ENCODE results near the gene GUCD1.
"Not testable (repeated sequence)": the region's sequence is repeated elsewhere in the genome, so short reads cannot be mapped to it uniquely, and the experiment has no call there.

The GUCD1 gene

DNA sequence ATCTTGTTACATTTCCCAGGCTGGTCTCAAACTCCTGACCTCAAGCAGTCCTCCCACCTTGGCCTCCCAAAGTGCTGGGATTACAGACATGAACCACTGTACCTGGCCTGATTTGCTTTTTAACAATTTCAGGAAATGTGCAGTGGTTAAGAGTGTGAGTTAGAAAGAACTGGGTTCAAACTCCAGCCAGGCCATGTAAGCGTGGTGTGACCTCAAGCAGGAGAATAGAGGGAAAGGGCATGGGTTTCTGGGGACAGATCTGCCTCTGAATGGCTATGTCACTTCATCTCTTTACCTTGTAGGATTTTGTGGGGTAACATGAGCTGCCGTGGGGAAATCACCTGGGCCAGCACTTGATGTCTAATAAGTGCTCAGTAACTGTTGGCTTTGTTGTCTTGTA lies 10.1 kb upstream of the GUCD1 start:
- DNase-seq (ENCODE audit: low spot score), result no peak

DNA sequence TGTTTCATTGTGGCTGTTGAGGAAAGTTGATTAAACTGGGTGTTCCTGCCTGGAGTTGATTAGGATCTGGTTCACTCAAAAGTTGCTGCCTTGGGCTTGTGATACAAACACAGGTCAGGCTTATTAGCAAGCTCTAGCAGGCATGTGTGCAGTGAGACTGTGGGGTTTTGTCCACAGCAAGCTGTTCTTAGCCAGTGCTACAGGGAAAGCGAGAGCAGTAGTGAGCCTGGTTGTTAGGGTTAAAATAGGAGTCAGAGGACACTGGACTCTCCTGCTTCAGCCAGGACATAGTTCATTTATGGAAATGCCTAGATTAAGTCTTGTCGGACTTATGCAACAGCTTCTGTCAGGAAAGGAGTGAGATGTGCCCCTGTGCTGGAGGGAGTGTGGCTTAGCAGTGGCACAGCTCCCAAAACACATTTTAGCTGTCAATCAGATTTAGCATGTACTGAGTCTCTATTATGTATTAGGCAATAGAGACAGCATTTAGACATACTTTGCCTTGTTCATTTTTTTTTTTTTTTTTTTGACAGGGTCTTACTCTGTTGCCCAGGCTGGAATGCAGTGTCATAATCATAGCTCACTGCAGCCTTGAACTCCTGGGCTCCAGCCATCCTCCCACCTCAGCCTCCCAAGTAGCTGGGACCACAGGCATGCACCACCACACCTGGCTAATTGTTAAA lies 9.6 kb upstream of the GUCD1 start:
- DNase-seq (ENCODE audit: low spot score), result no peak

DNA sequence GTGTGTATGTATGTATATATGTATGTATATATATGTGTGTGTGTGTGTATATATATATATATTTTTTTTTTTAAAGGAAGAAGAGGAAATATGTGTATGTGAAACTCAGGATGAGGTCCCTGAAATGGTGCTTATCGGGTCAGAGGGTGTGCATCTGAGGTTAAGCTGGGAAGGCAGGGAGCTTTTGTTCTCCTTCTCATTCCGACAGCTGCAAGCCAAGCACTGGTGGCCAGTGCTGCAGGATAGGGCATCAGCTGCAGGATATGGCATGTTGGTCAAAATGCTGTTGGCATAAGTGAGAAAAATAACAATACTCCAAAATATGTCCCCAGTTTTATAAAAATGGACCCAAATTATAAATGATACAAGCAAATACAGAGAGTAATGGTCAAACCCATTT lies 8.3 kb upstream of the GUCD1 start:
- DNase-seq (ENCODE audit: low spot score), result no peak

DNA sequence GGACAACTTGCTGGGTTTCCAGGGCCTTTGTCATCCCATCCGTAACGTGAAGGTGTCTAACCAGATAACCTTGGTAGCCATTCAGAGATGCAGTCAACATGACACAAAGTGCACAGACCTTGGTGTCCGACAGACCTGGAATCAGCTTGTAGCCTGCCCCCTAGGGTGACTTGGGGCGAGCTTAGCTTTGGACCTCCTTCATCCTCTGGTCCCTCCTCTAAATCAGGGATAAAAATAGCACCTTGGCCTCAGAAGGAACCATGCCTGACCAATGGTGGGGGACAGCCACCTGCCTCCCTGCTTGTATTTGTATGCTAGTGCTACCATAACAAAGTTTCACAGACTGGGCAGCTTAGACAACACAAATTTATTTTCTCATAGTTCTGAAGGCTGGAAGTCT lies 4.5 kb upstream of the GUCD1 start:
- DNase-seq (ENCODE audit: low spot score), result no peak

DNA sequence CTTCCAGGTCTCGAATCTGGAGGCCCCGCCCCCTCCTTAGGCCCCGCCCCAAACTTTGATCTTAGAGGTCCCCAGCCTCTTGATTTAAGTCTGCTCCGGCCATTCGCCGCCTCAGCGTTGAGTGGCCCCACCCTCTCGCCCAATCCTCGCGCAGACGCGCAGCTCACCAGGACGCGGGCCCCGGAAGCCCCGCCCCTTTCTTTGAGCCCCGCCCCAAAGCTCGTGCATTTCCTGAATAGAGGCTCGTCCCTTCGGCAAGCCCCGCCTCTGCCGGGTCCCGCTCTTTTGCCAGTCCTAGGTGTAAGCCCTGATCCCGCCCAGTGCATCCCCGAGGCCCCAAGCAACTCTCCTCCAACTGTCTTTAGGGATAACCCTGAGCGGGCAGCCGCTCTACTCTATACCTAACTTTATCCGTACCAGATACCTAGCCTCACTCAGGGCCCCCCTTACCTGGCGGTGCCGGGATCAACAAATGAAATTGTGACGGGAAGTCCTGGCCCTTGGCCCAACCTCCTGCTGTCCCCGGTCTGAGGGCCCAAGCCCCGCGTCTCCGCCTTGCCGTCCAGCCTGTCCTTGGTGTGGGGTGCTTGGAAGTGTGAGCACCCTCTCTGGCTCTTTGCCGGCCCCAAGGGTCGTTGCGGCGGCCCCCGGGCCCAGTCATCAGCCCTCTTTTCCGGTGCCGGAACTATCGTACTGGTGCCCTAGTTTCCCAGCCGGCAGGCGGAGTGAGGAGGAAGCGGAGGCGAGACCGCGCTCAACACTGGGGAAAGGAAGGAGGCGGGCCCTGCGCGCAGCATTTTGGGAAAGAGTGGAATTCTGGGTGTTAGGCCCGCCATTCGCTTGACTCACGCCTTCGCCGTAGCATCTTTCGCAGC lies 464 bp upstream of the GUCD1 start, which contains the start of gene SNRPD3:
Gene SNRPD3 (plus strand): TSS at position 835 of the 875 bp plus-strand sequence. CDS start 1,676 bp downstream, outside the sequence.
- DNase-seq (ENCODE audit: low spot score), result peak; percentile 95

DNA sequence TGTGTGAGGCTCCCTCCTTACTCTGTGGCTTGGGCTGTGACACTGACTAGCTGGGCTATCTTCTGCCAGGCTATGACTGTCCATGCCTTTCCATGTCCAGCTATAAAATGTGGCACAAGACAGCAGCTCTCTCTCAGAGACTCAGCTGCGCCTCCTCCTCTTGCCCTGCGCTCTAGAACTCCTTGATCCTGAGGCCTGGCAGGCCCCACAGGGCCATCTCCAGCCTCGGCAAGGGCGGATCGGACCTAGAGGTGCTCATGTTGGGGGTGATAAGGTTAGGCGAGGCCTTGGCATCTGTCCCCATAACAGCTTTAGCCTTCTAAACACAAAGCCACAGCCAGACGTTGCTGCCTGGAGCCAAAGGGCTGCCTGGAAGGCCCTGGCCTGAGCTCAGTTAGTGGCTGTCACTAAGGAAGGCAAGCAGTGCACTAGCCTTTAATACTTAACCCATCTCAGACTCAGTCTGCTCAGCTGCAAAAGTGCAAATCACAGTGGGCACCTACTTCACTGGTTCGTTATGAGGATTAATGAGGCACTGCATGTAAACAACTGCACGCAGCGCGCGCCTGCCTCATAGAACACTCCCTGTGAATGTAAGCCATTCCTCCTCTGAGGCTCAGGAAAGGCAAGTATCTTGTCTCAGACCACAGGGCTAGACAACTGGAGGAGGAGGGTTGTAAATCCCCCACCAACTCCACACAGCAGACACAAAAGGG lies 1.2 kb downstream of the GUCD1 start:
- no peak for DNase-seq (ENCODE audit: low spot score)

DNA sequence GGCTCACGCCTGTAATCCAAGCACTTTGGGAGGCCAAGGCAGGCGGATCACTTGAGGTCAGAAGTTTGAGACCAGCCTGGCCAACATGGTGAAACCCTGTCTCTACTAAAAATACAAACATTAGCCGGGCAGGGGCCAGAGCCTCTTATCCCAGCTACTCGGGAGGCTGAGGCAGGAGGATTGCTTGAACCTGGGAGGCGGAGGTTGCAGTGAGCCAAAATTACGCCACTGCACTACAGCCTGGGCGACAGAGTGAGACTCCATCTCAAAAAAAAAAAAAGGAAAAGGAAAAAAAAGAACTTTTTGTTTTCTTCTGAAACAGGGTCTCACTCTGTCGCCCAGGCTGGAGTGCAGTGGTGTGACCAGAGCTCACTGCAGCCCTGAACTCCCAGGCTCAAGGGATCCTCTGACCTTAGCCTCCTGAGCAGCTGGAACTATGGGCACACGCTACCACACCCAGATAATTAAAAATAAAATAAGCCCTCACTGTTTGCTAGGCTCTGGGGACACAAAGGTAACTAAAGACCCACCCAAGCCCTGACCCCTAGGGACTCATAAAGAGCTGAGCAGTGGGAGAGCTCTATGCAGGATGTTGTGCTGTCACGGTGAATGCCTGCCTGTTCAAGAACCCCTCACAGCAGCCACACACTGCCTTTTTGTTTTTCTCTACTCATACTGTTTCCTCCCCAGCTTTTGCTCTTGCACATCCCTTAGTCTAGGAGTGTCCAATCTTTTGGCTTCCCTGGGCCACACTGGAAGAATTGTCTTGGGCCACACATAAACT lies 2.2 kb downstream of the GUCD1 start:
- DNase-seq (ENCODE audit: low spot score), result not testable (repeated sequence)

DNA sequence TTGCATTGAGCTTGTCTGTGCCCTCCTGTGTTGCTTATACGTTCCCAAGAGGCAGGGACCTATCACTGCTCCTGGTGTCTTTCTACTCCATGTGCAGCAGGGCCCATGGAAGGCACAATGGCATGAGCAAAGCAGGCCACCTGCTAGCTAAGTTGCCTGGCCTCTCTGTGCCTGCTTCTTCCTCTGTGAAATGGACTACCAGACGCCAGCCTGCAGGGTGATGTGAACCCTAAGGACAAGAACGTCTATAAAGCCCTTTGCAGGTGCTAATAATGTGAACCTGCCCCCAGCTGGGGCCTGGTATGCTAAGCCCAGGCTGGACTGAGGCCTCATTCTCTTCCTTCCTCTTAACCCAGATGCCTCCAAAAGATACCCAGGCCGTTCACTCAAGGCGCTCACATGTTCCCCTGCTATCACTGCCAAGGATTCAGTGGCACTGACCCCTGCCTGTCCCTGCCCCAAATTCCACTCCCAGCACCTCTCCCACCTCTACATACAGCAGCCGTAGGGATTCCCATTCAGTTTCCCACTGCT lies 4.0 kb downstream of the GUCD1 start:
- no peak for DNase-seq (ENCODE audit: low spot score)

DNA sequence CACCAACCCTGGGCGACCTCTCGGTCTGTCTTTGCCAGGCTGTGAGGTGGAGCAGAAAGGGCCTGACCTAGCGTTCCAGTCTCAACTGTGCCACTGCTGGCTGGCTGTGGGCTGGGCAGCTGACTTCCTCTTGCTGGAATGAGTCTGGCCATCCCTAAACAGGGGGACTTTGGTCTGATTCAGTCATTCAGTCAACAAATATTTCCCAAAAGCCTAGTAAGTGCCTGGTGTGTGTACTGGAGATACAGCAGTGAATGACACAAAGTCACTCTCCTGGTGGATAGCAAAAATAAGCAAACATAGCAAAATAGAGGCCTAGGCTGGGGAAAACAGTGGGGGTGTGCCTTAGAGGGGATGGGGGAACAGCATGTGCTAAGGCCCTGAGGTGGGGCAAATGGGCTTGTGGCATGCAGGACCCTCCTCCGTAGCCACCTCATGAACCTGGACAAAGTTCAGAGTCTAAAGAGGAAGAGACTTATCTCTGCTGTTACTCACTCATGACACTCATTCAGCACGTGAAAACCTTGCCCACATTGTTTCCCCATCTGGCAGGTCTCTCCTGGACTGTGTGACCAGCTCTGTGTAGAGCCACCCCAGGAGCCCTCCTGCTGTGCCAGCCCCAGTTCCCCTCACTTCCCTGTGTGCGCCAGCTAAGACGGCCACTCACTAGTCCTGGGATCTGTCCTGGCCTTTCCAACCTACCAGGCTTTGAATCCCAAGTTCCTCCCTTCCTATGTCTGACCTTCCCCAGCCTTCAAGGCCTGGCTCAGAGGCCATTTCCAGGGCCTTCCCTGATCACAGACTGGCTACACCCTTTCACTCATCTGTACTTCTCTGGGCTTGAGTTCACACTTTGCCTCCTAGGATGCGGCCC lies 4.7 kb downstream of the GUCD1 start:
- peak; percentile 89 for DNase-seq (ENCODE audit: low spot score)

DNA sequence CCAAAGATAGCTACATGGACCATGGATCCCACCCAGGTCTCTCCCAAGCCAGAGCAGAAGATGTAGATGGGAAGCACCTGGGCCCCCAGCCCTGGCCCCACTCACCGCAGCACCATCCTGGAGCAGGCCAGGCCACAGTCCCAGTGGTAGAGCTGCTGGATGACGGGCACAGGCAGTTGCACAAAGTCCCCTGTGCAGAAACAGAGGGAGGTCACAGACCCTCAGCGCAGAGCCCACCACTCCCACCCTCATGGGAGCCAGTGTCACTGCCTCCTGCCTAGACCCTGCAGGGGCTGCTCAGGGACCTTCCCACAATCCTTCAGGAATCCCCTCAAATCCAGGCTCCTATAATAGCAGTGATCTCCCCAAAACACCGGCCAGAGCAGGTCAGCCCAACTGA lies 6.1 kb downstream of the GUCD1 start:
- DNase-seq (ENCODE audit: low spot score), result no peak

DNA sequence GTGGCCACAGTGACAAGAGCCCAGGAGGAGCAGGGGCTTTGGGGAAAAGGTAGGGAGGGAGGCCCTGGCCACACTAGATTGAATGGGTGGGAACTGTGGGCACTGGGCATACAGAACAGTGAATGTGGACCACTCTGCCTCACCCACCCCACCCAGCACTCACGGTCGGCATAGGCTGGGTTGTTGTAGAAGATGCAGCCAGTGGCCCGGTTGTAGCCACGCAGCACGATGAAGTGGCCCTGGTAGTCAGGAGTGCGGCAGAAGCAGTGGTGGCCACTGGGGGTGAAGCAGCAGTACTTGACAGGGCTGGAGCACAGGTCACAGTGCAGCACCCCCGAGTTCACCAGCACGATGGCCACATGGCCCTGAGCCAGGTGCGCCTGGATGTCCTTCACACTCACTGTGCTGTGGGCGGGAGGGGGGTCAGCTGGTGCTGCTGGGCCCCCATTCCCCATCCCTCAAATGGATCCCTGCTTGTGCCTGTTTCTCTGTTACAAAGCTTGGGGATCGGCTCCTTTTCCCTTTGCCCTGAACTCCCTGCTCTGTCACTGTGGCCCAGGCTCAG lies 11.2 kb downstream of the GUCD1 start:
- DNase-seq (ENCODE audit: low spot score), result no peak

DNA sequence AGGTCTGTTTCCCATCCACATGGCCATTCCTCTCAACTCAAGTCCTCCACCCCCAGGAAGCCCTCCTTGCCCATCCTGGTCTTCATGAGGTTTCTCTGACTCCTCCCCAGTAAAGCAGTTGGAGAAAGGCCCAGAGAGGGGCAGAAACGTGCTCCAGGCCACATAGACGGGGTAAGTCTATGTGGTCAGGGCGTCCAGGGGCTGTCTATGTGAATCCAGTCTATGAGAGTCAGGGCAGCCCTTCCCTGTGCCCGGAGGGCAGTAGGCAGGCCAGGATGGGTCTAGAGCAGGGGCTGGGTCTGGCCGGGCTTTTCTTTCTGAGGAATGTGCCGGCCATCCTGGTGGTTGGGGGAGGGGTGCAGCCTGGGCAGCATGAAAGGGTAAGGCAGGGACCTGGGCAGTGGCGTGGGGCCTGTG lies 11.7 kb downstream of the GUCD1 start:
- no peak for DNase-seq (ENCODE audit: low spot score)

DNA sequence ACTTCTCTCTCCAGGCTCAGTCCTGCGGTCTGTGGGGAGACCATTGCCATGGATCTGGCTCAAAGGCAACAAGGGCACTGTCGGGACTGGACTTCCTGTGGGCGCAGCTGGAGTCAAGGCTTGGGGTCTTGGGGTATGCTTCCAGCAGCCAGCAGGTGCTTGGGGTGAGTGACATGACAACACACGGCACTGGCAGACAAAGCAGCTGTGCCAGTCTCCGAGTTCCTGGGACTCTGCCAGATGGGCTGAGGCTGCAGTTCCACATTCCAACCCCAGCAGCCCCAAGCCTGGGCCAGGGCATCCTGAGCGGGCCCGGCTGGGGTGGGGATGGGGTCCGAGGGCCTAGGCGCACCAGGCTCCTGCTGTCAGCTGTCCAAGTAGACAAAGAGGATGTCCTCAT lies 12.3 kb downstream of the GUCD1 start:
- DNase-seq (ENCODE audit: low spot score), result no peak

DNA sequence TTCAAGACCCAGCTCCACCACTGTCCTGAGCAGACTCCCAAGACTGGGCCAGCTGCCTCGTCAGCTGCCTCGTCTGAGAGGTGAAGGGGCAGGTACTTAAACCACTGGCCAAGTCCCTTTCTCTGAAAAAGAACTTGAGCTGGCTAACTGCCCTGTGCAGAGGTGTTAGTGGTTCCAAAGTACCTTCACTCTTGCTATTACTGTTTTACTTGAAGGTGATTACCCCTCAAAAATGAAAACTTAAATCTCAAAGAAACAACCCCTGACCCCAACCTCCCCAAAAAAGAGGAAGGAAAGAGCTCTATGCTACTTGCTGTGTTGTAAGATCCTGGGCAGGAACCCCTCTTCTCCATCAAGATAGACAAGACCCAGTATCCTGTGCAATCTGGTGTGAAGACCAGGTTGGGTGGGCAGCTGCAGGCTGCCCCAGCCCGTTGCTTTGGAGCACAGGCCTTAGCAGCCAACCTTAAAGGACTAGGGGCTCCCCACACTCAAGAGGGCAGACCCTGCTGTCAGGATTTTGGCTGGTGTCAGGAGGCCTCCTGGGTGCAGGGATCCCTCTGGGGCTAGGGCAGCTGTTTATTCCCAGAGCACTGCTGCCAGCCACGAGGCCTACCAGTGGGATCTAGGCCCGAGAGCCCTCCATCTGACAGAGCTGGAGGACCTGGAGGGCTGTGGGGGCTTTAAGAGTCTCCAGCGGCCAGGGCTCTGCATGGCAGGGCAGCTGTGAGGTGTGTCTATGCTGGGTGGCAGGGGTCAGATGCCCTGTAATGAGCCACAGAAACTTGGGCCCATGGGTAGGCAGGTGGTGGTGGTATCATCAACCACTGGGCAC lies 13.0 kb downstream of the GUCD1 start:
- no peak for DNase-seq (ENCODE audit: low spot score)

DNA sequence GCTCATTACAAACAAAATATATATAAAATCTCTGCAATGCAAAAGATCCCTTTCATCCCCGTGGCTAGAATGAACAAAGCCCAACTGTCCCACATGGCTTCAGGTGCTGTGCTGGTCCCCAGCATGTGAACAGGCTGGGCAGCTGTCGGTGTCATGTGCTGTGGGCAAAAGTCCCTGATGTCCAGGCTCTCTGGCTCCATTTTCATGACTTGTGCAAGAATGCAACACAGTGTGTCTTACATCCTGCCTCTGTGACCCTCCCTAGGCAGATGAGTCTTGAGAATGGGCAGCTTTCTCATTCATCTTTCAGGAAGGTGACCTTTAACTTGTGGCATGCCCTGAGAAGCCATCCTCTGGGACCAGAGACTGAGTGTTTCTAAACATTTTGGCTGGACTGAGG lies 14.5 kb downstream of the GUCD1 start:
- no peak for DNase-seq (ENCODE audit: low spot score)

DNA sequence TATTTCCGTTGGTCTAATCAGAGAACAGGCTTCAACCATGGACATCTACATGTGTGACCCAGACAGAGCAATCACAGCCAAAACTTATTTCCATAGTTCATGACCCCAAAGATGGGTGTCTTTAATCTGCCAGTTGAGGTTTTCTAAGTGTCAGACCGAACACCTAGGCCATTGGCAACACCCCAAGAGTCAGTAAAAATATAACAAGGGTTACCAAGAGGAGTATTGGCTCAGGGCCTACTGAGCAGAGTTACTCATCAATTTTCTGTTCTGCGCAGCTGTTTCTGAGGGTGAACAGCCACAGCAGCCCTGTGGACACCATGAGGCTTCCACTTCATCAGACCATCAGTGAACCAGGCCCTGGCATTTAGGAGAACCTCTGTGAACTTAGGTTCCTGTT lies 18.8 kb downstream of the GUCD1 start:
- no peak for DNase-seq (ENCODE audit: low spot score)

DNA sequence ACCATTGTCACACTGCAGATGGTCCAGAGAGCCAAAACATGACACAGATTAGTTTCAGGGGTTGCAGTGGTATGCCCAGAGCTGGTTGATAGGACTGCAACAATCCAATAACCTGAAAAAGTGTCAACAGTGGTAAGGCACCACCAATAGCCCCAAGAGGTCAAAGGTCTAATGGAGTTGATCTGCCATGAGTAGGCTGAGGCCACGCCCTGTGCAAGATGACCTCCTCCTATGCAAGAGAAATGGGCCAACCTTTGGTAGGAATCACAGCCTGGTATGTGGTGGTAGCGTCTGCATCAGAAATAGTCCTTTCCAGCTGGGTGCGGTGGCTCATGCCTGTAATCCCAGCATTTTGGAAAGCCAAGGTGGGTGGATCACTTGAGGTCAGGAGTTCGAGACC lies 19.6 kb downstream of the GUCD1 start:
- DNase-seq (ENCODE audit: low spot score), result no peak

DNA sequence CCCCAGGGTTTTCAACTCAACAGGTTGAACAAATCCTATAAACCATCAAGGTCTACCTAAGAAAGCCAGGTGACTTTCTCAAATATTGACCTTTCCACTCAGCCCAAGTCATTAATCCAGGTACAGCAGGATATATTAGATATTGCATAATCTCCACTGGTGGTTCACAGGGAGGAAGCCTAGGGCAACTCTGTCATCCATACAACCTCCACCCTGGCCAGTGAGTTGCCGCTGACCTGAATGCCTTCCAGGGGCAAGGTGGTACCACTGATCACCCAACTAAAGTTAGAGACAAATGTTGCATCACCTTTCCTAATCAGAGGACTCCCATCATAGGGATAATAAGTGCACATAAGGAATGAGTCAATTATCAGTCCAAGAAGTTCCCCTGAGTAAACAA lies 22.9 kb downstream of the GUCD1 start:
- no peak for DNase-seq (ENCODE audit: low spot score)

DNA sequence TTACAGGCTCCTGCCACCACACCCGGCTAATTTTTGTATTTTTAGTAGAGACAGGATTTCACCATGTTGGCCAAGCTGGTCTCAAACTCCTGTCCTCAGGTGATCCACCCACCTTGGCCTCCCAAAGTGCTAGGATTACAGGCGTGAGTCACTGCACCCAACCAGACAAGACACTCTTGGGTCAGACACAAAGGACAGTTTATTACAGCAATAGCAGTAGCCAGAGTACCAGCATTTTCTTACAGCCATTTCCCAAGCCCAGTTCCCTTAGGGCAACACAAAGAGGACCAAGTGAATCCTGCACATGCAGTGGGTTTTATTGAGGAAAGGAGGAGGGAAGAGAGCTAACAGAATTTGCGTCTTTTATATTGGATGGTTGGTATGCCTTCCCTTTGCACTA lies 24.0 kb downstream of the GUCD1 start:
- DNase-seq (ENCODE audit: low spot score), result not testable (repeated sequence)
